ENCODE data around the gene RAB31.

- no peak for TF ChIP-seq CTCF (IDR thresholded peaks at IDR 0.05)
- TF ChIP-seq POLR2AphosphoS5 (IDR thresholded peaks at IDR 0.05) = no peak
- no peak for TF ChIP-seq POLR2A (IDR thresholded peaks at IDR 0.05)
Measured at GRCh38 chr18:9817725-9818422, 109.8 kb downstream of the RAB31 start.
